HEK293 (cell line): ENCODE data around the gene DIDO1.

Experiments used
- CTCF ChIA-PET: fragments of 350-600 bp; formaldehyde crosslinking; extraction: SDS; loops from one replicate; lab custom pipeline; 2021; ENCODE audit warnings: antibody characterized with exemption; lab: Yijun Ruan, JAX
- POLR2A ChIA-PET: fragments of 300-600 bp; formaldehyde crosslinking; extraction: SDS; loops from one replicate; lab custom pipeline; 2020; ENCODE audit warnings: antibody characterized with exemption, inconsistent platforms; lab: Yijun Ruan, JAX
- H3K27ac ChIP-seq: fragments of 200-500 bp; sonication (Bioruptor generic); 2 replicates; pipeline ENCODE4 v1.5.1; 2014; ENCODE audit warnings: low read depth, low read length, control low read depth, inconsistent platforms; ENCODE audit errors: extremely low read depth
- H3K36me3 ChIP-seq, 2 experiments: fragments of 200-500 bp in 1 of 2; sonication (Bioruptor generic) in 1 of 2; 1 replicate in 1 of 2; 2 replicates in 1 of 2; pipeline ENCODE4 v1.5.1; 2014 to 2017; ENCODE audit warnings: inconsistent platforms in 2 of 2, low read length in 2 of 2; ENCODE audit not compliant: control insufficient read depth in 2 of 2, insufficient read depth in 1 of 2
- H3K4me1 ChIP-seq: fragments of 200-500 bp; sonication (Bioruptor generic); 2 replicates; pipeline ENCODE4 v1.5.1; 2014; ENCODE audit warnings: mild to moderate bottlenecking, low read length, inconsistent platforms; ENCODE audit not compliant: control insufficient read depth, insufficient read depth
- H3K4me3 ChIP-seq: 2 replicates; pipeline ENCODE4 v1.5.1; 2011; ENCODE audit warnings: low read depth, mild to moderate bottlenecking, control low read depth, low read length, moderate library complexity
- H3K9me3 ChIP-seq: fragments of 200-500 bp; sonication (Bioruptor generic); 2 replicates; pipeline ENCODE4 v1.5.1; 2014; ENCODE audit warnings: low read depth, low read length, inconsistent platforms; ENCODE audit not compliant: control insufficient read depth, insufficient read depth
- KLF7 ChIP-seq: fragments of 450-650 bp; formaldehyde crosslinking; IDR thresholded peaks from 2 replicates; pipeline ENCODE4 v1.5.1; 2016; ENCODE audit warnings: missing biosample characterization, missing genetic modification characterization, borderline replicate concordance
- MYNN ChIP-seq: fragments of 450-650 bp; formaldehyde crosslinking; IDR thresholded peaks from 2 replicates; pipeline ENCODE4 v1.5.1; 2016; ENCODE audit warnings: missing biosample characterization, missing genetic modification characterization, borderline replicate concordance
- YY1 ChIP-seq: fragments of 450-650 bp; formaldehyde crosslinking; IDR thresholded peaks from 2 replicates; pipeline ENCODE4 v1.5.1; 2018; ENCODE audit warnings: missing biosample characterization, missing genetic modification characterization
- ZFHX2 ChIP-seq: fragments of 450-650 bp; formaldehyde crosslinking; conservative IDR thresholded peaks from 2 replicates; pipeline ENCODE4 v1.5.1; 2016; ENCODE audit warnings: missing biosample characterization, missing genetic modification characterization
- ZFP3 ChIP-seq: fragments of 450-650 bp; formaldehyde crosslinking; IDR thresholded peaks from 2 replicates; pipeline ENCODE4 v1.5.1; 2016; ENCODE audit warnings: low read depth, missing biosample characterization, missing genetic modification characterization
- ZNF10 ChIP-seq: fragments of 450-650 bp; formaldehyde crosslinking; IDR thresholded peaks from 2 replicates; pipeline ENCODE4 v1.5.1; 2017; ENCODE audit warnings: missing biosample characterization, missing genetic modification characterization
- ZNF223 ChIP-seq: fragments of 450-650 bp; formaldehyde crosslinking; IDR thresholded peaks from 2 replicates; pipeline ENCODE4 v1.5.1; 2016; ENCODE audit warnings: missing biosample characterization, missing genetic modification characterization
- ZNF239 ChIP-seq: fragments of 450-650 bp; formaldehyde crosslinking; IDR thresholded peaks from 2 replicates; pipeline ENCODE4 v1.5.1; 2016; ENCODE audit warnings: missing biosample characterization, missing genetic modification characterization
- ZNF292 ChIP-seq: fragments of 450-650 bp; formaldehyde crosslinking; IDR thresholded peaks from 2 replicates; pipeline ENCODE4 v1.5.1; 2016; ENCODE audit warnings: low read depth, missing biosample characterization, missing genetic modification characterization, borderline replicate concordance
- ZNF354C ChIP-seq: fragments of 450-650 bp; formaldehyde crosslinking; IDR thresholded peaks from 2 replicates; pipeline ENCODE4 v1.5.1; 2016; ENCODE audit warnings: missing biosample characterization, missing genetic modification characterization, low read depth, borderline replicate concordance
- ZNF529 ChIP-seq: fragments of 450-650 bp; formaldehyde crosslinking; IDR thresholded peaks from 2 replicates; pipeline ENCODE4 v1.5.1; 2017; ENCODE audit warnings: missing genetic modification characterization, missing biosample characterization; ENCODE audit not compliant: insufficient replicate concordance
- ZNF561 ChIP-seq: fragments of 450-650 bp; IDR thresholded peaks from 2 replicates; pipeline ENCODE4 v1.5.1; 2018; ENCODE audit warnings: missing biosample characterization, missing genetic modification characterization, borderline replicate concordance
- ZNF629 ChIP-seq: fragments of 450-650 bp; formaldehyde crosslinking; IDR thresholded peaks from 2 replicates; pipeline ENCODE4 v1.5.1; 2017; ENCODE audit warnings: missing biosample characterization, missing genetic modification characterization
- ZNF747 ChIP-seq: fragments of 450-650 bp; formaldehyde crosslinking; IDR thresholded peaks from 2 replicates; pipeline ENCODE4 v1.5.1; 2016; ENCODE audit warnings: missing biosample characterization, missing genetic modification characterization
- ZNF843 ChIP-seq: fragments of 450-650 bp; formaldehyde crosslinking; IDR thresholded peaks from 2 replicates; pipeline ENCODE4 v1.5.1; 2016; ENCODE audit warnings: missing biosample characterization, missing genetic modification characterization
- TF ChIP-seq, protein P1 (sequence below): IDR thresholded peaks from 2 replicates; pipeline ENCODE4 v1.6.1; 2011; ENCODE audit warnings: mild to moderate bottlenecking, low read depth, low read length, borderline replicate concordance
- TF ChIP-seq, protein P2 (sequence below): fragments of 450-650 bp; formaldehyde crosslinking; IDR thresholded peaks from 2 replicates; pipeline ENCODE4 v1.5.1; 2016; ENCODE audit warnings: missing biosample characterization, missing genetic modification characterization
- TF ChIP-seq, protein P3 (sequence below): fragments of 450-650 bp; formaldehyde crosslinking; IDR thresholded peaks from 2 replicates; pipeline ENCODE4 v1.5.1; 2016; ENCODE audit warnings: missing biosample characterization, missing genetic modification characterization
- TF ChIP-seq, protein P4 (sequence below): fragments of 450-650 bp; formaldehyde crosslinking; conservative IDR thresholded peaks from 2 replicates; pipeline ENCODE4 v1.5.1; 2016; ENCODE audit warnings: low read depth, missing biosample characterization, missing genetic modification characterization
- TF ChIP-seq, protein P5 (sequence below): fragments of 450-650 bp; formaldehyde crosslinking; IDR thresholded peaks from 2 replicates; pipeline ENCODE4 v1.5.1; 2016; ENCODE audit warnings: missing biosample characterization, missing genetic modification characterization

The DIDO1 gene

DNA sequence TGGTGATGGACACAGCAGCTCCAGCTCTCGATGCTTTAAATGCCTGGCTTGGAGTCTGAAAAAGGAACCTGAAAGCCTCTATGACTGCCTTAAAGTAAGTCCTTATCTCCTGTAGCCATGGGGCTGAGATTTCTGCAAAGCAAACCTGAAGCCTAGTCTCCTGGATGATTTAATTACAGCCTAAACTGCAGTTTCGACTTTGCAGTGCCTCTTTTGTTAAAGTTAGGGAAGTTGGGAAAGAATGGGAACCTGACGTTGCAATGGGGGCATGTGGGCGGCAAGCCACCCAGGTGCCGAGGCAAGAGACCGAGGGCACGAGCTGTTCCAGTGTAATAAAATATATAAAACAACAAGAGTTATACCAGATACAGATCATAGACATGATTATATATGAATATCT lies 53.0 kb downstream of the DIDO1 start (continued):
- TF ChIP-seq ZNF843 (tag by site-specific recombination) (no peak), YY1 (tag by site-specific recombination) (no peak), ZFP3 (tag by site-specific recombination) (no peak), ZNF223 (tag by site-specific recombination) (no peak), KLF7 (tag by site-specific recombination) (no peak), ZNF747 (tag by site-specific recombination) (no peak), ZNF561 (tag by site-specific recombination) (no peak)
- TF ChIP-seq, protein P1, sequence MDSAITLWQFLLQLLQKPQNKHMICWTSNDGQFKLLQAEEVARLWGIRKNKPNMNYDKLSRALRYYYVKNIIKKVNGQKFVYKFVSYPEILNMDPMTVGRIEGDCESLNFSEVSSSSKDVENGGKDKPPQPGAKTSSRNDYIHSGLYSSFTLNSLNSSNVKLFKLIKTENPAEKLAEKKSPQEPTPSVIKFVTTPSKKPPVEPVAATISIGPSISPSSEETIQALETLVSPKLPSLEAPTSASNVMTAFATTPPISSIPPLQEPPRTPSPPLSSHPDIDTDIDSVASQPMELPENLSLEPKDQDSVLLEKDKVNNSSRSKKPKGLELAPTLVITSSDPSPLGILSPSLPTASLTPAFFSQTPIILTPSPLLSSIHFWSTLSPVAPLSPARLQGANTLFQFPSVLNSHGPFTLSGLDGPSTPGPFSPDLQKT, result no peak
- TF ChIP-seq, all 188 proteins: peak for 0

DNA sequence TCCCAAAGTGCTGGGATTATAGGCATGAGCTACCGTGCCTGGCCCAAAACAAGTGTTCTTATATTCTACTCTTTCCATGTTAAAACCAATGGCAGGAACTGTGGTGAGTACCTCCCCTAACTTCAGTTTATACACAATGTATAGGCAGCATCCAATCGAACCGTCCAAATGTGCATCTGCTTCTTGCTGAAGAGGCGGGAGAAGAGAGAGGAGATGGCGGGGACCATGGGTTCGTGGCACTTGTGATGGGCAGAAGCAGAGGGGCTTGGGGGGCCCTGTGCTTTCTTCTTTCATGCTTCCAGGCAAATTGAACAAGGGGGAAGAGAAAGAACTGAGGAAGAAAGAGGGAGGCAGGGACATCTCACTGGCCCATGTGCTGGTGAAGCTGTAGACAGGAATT lies 53.4 kb downstream of the DIDO1 start:
- POLR2A ChIA-PET, result no interaction called here
- no peak overlapping the region for H3K4me3 ChIP-seq
- no peaks in the 10 kb centered on the region for H3K9me3 ChIP-seq
- H3K27ac ChIP-seq, result no peak overlapping the region
- TF ChIP-seq ZNF529 (no peak), ZNF10 (no peak), MYNN (tag by site-specific recombination) (no peak), ZFHX2 (tag by site-specific recombination) (no peak), ZNF292 (tag by site-specific recombination) (no peak), ZNF354C (tag by site-specific recombination) (no peak), ZNF629 (tag by site-specific recombination) (no peak), ZNF239 (tag by site-specific recombination) (no peak)
- TF ChIP-seq, protein P2, sequence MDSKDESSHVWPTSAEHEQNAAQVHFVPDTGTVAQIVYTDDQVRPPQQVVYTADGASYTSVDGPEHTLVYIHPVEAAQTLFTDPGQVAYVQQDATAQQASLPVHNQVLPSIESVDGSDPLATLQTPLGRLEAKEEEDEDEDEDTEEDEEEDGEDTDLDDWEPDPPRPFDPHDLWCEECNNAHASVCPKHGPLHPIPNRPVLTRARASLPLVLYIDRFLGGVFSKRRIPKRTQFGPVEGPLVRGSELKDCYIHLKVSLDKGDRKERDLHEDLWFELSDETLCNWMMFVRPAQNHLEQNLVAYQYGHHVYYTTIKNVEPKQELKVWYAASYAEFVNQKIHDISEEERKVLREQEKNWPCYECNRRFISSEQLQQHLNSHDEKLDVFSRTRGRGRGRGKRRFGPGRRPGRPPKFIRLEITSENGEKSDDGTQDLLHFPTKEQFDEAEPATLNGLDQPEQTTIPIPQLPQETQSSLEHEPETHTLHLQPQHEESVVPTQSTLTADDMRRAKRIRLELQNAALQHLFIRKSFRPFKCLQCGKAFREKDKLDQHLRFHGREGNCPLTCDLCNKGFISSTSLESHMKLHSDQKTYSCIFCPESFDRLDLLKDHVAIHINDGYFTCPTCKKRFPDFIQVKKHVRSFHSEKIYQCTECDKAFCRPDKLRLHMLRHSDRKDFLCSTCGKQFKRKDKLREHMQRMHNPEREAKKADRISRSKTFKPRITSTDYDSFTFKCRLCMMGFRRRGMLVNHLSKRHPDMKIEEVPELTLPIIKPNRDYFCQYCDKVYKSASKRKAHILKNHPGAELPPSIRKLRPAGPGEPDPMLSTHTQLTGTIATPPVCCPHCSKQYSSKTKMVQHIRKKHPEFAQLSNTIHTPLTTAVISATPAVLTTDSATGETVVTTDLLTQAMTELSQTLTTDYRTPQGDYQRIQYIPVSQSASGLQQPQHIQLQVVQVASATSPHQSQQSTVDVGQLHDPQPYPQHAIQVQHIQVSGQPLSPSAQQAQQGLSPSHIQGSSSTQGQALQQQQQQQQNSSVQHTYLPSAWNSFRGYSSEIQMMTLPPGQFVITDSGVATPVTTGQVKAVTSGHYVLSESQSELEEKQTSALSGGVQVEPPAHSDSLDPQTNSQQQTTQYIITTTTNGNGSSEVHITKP (tag by site-specific recombination), result no peak
- TF ChIP-seq, protein P3, sequence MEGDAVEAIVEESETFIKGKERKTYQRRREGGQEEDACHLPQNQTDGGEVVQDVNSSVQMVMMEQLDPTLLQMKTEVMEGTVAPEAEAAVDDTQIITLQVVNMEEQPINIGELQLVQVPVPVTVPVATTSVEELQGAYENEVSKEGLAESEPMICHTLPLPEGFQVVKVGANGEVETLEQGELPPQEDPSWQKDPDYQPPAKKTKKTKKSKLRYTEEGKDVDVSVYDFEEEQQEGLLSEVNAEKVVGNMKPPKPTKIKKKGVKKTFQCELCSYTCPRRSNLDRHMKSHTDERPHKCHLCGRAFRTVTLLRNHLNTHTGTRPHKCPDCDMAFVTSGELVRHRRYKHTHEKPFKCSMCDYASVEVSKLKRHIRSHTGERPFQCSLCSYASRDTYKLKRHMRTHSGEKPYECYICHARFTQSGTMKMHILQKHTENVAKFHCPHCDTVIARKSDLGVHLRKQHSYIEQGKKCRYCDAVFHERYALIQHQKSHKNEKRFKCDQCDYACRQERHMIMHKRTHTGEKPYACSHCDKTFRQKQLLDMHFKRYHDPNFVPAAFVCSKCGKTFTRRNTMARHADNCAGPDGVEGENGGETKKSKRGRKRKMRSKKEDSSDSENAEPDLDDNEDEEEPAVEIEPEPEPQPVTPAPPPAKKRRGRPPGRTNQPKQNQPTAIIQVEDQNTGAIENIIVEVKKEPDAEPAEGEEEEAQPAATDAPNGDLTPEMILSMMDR (tag by site-specific recombination), result no peak
- TF ChIP-seq, protein P4, sequence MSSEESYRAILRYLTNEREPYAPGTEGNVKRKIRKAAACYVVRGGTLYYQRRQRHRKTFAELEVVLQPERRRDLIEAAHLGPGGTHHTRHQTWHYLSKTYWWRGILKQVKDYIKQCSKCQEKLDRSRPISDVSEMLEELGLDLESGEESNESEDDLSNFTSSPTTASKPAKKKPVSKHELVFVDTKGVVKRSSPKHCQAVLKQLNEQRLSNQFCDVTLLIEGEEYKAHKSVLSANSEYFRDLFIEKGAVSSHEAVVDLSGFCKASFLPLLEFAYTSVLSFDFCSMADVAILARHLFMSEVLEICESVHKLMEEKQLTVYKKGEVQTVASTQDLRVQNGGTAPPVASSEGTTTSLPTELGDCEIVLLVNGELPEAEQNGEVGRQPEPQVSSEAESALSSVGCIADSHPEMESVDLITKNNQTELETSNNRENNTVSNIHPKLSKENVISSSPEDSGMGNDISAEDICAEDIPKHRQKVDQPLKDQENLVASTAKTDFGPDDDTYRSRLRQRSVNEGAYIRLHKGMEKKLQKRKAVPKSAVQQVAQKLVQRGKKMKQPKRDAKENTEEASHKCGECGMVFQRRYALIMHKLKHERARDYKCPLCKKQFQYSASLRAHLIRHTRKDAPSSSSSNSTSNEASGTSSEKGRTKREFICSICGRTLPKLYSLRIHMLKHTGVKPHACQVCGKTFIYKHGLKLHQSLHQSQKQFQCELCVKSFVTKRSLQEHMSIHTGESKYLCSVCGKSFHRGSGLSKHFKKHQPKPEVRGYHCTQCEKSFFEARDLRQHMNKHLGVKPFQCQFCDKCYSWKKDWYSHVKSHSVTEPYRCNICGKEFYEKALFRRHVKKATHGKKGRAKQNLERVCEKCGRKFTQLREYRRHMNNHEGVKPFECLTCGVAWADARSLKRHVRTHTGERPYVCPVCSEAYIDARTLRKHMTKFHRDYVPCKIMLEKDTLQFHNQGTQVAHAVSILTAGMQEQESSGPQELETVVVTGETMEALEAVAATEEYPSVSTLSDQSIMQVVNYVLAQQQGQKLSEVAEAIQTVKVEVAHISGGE (tag by site-specific recombination), result no peak
- TF ChIP-seq, protein P5, sequence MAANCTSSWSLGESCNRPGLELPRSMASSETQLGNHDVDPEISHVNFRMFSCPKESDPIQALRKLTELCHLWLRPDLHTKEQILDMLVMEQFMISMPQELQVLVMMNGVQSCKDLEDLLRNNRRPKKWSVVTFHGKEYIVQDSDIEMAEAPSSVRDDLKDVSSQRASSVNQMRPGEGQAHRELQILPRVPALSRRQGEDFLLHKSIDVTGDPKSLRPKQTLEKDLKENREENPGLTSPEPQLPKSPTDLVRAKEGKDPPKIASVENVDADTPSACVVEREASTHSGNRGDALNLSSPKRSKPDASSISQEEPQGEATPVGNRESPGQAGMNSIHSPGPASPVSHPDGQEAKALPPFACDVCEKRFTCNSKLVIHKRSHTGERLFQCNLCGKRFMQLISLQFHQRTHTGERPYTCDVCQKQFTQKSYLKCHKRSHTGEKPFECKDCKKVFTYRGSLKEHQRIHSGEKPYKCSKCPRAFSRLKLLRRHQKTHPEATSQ (tag by site-specific recombination), result no peak
- no peaks in the 10 kb centered on the region for H3K4me1 ChIP-seq
- no peaks in the 10 kb centered on the region for H3K36me3 ChIP-seq
- CTCF ChIA-PET, result interaction anchor here (0.8 to 1.8 kb wide), 6 partner anchors 12 to 50 kb away, joined by 3 to 8 read pairs (median 5); no protein-coding TSS in a partner anchor
